Upper lobe of left lung (tissue), 4 donors: ENCODE measurements around the gene PKD2.

ENCODE experiments used
- EP300 ChIP-seq, 4 donors: sonication (generic); formaldehyde crosslinking; IDR thresholded peaks; one replicate each; pipeline ENCODE4 v1.5.1; 2017; ENCODE audit warnings: antibody characterized with exemption in 4 of 4, control low read depth in 2 of 4
- POLR2A ChIP-seq, 4 donors: fragments of 450-650 bp; IDR thresholded peaks; one replicate each; pipeline ENCODE4 v1.5.1; 2016 to 2017; ENCODE audit warnings: antibody characterized with exemption in 4 of 4, mild to moderate bottlenecking in 2 of 4
- TF ChIP-seq, protein P1 (sequence below), 6 experiments: fragments of 450-650 bp in 4 of 6; fragments of 200-600 bp in 2 of 6; sonication (generic) in 2 of 6; IDR thresholded peaks; one replicate each; pipeline ENCODE4 v1.5.1; 2016 to 2019; ENCODE audit warnings: antibody characterized with exemption in 6 of 6

DNA sequence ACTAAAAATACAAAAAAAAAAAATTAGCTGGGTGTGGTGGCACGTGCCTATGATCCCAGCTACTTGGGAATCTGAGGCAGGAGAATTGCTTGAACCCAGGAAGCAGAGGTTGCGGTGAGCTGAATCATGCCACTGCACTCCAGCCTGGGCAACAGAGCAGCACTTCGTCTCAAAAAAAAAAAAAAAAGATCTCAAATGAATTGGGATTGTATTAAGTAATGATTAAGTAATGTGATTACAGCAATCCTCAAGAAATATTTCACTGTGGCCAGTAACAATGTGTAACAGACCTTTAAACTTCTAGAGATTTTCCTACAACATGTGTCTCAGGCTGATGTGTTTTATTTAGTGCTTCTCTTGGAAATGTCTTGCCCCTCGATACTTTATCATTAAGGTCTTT, 46.8 kb downstream of the PKD2 start:
- TF ChIP-seq, protein P1, sequence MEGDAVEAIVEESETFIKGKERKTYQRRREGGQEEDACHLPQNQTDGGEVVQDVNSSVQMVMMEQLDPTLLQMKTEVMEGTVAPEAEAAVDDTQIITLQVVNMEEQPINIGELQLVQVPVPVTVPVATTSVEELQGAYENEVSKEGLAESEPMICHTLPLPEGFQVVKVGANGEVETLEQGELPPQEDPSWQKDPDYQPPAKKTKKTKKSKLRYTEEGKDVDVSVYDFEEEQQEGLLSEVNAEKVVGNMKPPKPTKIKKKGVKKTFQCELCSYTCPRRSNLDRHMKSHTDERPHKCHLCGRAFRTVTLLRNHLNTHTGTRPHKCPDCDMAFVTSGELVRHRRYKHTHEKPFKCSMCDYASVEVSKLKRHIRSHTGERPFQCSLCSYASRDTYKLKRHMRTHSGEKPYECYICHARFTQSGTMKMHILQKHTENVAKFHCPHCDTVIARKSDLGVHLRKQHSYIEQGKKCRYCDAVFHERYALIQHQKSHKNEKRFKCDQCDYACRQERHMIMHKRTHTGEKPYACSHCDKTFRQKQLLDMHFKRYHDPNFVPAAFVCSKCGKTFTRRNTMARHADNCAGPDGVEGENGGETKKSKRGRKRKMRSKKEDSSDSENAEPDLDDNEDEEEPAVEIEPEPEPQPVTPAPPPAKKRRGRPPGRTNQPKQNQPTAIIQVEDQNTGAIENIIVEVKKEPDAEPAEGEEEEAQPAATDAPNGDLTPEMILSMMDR (IDR thresholded peaks at IDR 0.05) = no peak
- no peak for TF ChIP-seq POLR2A (IDR thresholded peaks at IDR 0.05)
- no peak for TF ChIP-seq EP300 (IDR thresholded peaks at IDR 0.05)
